ENCODE data around the gene RGL1. TPM values are rescaled to one million over a fixed set of nuclear protein-coding genes. Genes with fewer than 3 reads are reported as not detected.

Gene RGL1
- total RNA-seq, 4 donors from 2014 or later: 11.6 to 22.5 (median 15.0) TPM

DNA sequence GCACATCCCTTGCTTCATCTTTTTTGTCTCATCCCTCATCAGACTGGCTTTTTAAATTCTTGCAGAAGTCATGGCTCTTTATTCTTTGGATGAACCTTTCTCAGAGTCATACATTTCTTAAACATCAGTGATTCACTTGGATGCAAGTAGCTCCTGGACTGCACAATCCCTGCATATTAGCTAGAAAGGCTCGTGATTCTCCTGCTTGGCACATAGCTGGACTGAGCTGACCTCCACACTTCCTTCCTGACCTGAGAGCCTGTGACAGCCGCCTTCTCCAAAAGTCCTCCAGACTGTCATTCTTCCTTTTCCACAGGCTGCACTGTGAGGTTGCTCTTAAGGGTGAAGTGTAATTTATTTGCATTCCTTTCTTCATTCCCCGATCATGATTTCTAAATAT, 109.4 kb downstream of the RGL1 start:
- 56 to 62% methylated on average over 3 of the region's 3 CpGs for WGBS, 2 donors
- peak in 1 of 2 donors; percentile 27 for DNase-seq (ENCODE audit: low spot score in 2 of 2)

DNA sequence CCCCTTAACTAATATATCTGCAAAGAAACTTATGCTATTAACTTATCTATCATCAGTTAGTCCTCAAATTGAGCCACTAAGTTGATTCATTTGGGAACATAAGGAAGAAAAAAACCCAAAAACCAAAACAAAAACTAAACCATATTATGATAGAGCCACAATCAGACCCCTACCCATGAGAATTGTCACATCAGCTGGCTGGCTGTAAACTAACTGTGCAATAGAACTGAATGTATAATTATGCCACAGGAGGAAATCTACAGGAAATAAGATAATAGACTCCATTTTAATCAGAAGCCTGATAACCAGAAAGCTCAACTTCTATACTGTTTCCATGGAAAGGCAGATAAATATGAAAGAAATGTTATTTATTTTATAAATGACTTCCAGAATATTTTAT, 110.0 kb downstream of the RGL1 start:
- H3K4me3 ChIP-seq (ENCODE audit: low read depth, poor library complexity, severe bottlenecking): no peak overlapping the region
- TF ChIP-seq POLR2A (IDR thresholded peaks at IDR 0.05): no peak
- TF ChIP-seq, protein P1, sequence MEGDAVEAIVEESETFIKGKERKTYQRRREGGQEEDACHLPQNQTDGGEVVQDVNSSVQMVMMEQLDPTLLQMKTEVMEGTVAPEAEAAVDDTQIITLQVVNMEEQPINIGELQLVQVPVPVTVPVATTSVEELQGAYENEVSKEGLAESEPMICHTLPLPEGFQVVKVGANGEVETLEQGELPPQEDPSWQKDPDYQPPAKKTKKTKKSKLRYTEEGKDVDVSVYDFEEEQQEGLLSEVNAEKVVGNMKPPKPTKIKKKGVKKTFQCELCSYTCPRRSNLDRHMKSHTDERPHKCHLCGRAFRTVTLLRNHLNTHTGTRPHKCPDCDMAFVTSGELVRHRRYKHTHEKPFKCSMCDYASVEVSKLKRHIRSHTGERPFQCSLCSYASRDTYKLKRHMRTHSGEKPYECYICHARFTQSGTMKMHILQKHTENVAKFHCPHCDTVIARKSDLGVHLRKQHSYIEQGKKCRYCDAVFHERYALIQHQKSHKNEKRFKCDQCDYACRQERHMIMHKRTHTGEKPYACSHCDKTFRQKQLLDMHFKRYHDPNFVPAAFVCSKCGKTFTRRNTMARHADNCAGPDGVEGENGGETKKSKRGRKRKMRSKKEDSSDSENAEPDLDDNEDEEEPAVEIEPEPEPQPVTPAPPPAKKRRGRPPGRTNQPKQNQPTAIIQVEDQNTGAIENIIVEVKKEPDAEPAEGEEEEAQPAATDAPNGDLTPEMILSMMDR (IDR thresholded peaks at IDR 0.05): no peak
- intact Hi-C loops (cut with DNase I; ENCODE audit: low total_unique reads): loop anchor here (2.0 kb wide), 1 partner anchor 260 kb away; no protein-coding TSS in a partner anchor
- no peak for DNase-seq (ENCODE audit: low spot score in 2 of 2)

More for the DNA sequence above, 109.4 kb downstream of the RGL1 start:
- intact Hi-C loops (cut with DNase I; ENCODE audit: low total_unique reads): loop anchor here (2.0 kb wide), 1 partner anchor 259 kb away; no protein-coding TSS in a partner anchor
- TF ChIP-seq POLR2A (IDR thresholded peaks at IDR 0.05): no peak
- TF ChIP-seq, protein P1 (IDR thresholded peaks at IDR 0.05): no peak
- no peak overlapping the region for H3K4me3 ChIP-seq (ENCODE audit: low read depth, poor library complexity, severe bottlenecking)

DNA sequence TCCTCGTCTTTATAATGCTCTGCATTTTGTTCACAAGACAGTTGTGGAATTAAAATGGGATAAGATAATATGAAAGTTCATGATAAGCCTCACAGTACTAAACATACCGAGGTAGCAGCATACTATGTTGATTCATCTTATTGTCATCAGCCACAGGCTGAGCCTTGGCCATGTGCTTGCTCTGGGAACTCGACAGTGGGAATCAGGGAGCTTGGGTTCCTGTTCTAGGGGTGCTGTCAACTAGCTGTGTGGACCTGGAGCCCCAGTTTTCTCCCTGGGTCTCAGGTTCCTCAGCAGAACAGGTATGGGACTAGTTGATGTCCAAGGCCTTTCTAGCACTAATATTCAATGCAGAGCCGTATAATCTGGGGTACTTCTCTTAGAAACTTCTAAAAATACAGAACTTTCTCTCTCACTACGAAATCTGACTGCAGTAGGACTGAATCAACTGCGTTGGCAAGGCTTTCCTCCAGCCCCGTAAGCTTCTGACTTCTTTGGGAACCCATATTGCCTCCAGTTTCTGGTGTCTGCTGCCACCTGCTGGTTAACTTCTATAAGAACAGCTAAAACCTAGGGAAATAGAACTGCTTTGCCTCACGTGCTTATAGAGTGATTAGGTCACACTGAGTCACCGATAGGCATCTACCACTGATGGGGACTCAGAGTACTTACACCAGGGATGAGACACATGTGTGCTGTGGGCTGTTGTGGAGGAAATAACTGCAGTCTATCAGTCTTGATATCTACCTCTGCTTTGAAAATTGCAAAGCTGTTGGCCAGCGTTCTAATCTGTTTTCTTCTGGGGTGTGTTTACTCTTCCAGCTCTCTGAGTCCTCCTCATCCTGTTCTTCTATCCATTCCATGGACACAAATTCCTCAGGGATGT, 110.9 kb downstream of the RGL1 start:
- H3K4me3 ChIP-seq (ENCODE audit: low read depth, poor library complexity, severe bottlenecking): no peak overlapping the region
- DNase-seq (ENCODE audit: low spot score in 2 of 2): peak; percentile 87 to 90
- 19 to 20% methylated on average over 10 of the region's 10 CpGs for WGBS, 2 donors
- no peak for TF ChIP-seq POLR2A (IDR thresholded peaks at IDR 0.05)
- TF ChIP-seq, protein P1 (IDR thresholded peaks at IDR 0.05): peak in 1 of 3 donors; percentile 69
- intact Hi-C loops (cut with DNase I; ENCODE audit: low total_unique reads): loop anchor here (2.0 kb wide), 1 partner anchor 261 kb away; no protein-coding TSS in a partner anchor

DNA sequence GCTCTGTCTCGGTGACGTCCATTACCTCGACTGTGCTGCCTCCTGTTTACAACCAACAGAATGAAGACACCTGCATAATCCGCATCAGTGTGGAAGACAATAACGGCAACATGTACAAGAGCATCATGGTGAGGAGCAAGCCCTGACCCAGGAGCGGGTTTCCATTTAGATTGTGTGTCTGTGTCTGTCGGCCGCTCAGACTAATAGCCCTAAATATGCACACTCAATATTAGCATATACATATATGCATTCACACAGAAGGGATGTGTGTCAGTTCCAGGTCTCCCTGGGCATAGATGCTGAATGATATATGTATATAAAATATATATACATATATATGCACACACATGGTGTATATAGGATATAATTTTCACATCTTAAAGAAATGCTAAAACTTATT, 111.7 kb downstream of the RGL1 start:
- no peak overlapping the region for H3K4me3 ChIP-seq (ENCODE audit: low read depth, poor library complexity, severe bottlenecking)
- intact Hi-C loops (cut with DNase I; ENCODE audit: low total_unique reads): no loop called here
- DNase-seq (ENCODE audit: low spot score in 2 of 2): no peak
- TF ChIP-seq, protein P1 (IDR thresholded peaks at IDR 0.05): no peak
- no peak for TF ChIP-seq POLR2A (IDR thresholded peaks at IDR 0.05)
- 90 to 93% methylated on average over 8 of the region's 8 CpGs for WGBS, 2 donors

DNA sequence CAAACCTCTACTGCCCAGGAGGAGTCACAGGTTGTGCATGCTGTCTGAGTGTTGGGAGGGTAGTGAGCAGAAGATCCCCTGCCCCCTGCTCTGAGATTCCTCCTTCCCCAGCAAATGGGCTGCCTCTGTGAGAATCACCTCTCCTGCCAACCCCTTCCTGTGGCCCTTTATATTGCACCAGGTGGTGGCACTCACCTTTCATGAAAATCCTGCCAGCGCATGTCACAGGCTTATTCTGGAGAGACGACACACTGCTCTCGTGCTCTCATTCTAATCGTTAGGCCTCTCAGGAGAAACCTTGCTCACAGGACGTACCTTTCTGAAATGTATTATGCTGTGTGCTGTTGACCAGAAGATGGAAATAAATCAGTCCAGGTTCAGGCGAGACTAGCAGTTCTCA, 113.7 kb downstream of the RGL1 start:
- TF ChIP-seq, protein P1 (IDR thresholded peaks at IDR 0.05): no peak
- TF ChIP-seq POLR2A (IDR thresholded peaks at IDR 0.05): no peak
- no peak for DNase-seq (ENCODE audit: low spot score in 2 of 2)
- intact Hi-C loops (cut with DNase I; ENCODE audit: low total_unique reads): no loop called here
- 88 to 89% methylated on average over 6 of the region's 6 CpGs for WGBS, 2 donors
- no peak overlapping the region for H3K4me3 ChIP-seq (ENCODE audit: low read depth, poor library complexity, severe bottlenecking)

All from lower leg skin (tissue), 4 donors.